Measurements from ENCODE around the gene SLC22A14. TPM values are rescaled to one million over a fixed set of nuclear protein-coding genes. Genes with fewer than 3 reads are reported as not detected.

SLC22A14 gene
- total and polyA plus RNA-seq, 2 donors (not counting 1 experiment from before 2014, with no cell fraction given): not detected

DNA sequence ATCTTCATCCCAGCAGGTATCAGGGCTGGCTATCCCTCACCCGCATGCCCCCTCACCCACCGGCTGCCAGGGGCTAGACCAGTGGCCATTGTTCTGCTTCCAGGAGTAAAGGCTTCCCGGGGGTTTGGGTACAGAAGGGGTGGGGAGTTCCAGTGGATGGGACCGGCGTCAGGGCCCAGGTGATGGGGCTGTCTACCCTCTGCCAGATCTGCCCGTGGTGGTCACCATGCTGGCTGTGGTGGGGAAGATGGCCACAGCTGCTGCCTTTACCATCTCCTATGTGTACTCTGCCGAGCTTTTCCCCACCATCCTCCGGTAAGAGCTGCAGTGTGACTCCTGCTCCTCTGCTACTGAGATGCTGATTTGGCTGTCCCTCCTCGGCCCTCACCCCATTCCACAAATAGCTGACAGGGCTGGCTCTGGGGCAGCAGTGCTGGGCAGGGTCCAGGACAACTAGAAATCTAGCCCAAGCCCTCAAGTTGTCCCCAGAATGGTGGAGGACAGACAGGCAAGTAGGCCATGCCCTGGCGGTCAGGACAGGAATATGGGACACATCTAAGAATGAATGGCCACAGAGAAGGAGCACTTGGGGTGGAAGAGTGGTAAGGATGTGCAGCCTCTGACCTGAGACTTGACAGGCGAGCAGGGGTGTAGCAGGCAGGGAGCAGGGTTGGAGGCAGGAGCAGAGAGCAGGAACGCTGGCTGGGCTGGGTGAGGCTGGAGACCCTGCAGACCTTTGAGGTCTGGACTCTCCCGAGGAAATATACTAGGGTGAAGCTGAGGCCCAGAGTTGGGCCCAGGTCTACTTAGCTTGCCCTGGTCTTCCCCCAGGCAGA lies 5.8 kb upstream of the SLC22A14 start:
- H3K9me3 Mint-ChIP-seq (ENCODE audit: insufficient read depth): no peaks in the 10 kb centered on the region
- no peak overlapping the region for H3K27ac ChIP-seq (ENCODE audit: low read length in 2 of 2)
- H3K27ac Mint-ChIP-seq: no peak overlapping the region
- no peak for TF ChIP-seq EZH2 (IDR thresholded peaks at IDR 0.05; ENCODE audit: borderline replicate concordance, insufficient read depth, low read depth, low read length, poor library complexity, severe bottlenecking)
- TF ChIP-seq, protein P1, sequence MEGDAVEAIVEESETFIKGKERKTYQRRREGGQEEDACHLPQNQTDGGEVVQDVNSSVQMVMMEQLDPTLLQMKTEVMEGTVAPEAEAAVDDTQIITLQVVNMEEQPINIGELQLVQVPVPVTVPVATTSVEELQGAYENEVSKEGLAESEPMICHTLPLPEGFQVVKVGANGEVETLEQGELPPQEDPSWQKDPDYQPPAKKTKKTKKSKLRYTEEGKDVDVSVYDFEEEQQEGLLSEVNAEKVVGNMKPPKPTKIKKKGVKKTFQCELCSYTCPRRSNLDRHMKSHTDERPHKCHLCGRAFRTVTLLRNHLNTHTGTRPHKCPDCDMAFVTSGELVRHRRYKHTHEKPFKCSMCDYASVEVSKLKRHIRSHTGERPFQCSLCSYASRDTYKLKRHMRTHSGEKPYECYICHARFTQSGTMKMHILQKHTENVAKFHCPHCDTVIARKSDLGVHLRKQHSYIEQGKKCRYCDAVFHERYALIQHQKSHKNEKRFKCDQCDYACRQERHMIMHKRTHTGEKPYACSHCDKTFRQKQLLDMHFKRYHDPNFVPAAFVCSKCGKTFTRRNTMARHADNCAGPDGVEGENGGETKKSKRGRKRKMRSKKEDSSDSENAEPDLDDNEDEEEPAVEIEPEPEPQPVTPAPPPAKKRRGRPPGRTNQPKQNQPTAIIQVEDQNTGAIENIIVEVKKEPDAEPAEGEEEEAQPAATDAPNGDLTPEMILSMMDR (IDR thresholded peaks at IDR 0.05): no peak
- ChIA-PET CTCF (no interaction called here), POLR2A (no interaction called here)
- no peak for DNase-seq
- no peaks in the 10 kb centered on the region for H4K20me1 ChIP-seq (ENCODE audit: control insufficient read depth, insufficient read depth, low read length, poor library complexity, severe bottlenecking)
- no peaks in the 10 kb centered on the region for H3K9me3 ChIP-seq (ENCODE audit: control extremely low read depth in 1 of 3, control insufficient read depth in 2 of 3, insufficient read depth in 1 of 3, low read length in 2 of 3)
- intact Hi-C loops (cut with micrococcal nuclease): no loop called here
- peaks cover 0 to 7% of the 10 kb centered on the region in 2 donors for H3K4me1 ChIP-seq (ENCODE audit: control insufficient read depth in 2 of 2, insufficient read depth in 2 of 2, low read length in 2 of 2)
- H2AFZ ChIP-seq (ENCODE audit: insufficient read depth, low read depth, low read length, poor library complexity, severe bottlenecking): no peak overlapping the region
- H3K36me3 ChIP-seq (replicated peaks in 1 of 2; ENCODE audit: control extremely low read depth in 1 of 2, control insufficient read depth in 1 of 2, extremely low read depth in 1 of 2, insufficient read depth in 2 of 2, low read length in 1 of 2): no peaks in the 10 kb centered on the region
- no peaks in the 10 kb centered on the region for H3K27me3 ChIP-seq (replicated peaks in 1 of 4; ENCODE audit: control extremely low read depth in 1 of 4, control insufficient read depth in 3 of 4, insufficient read depth in 4 of 4, low read length in 3 of 4)
- H3K4me1 Mint-ChIP-seq: peaks cover 9% of the 10 kb centered on the region
- no peaks in the 10 kb centered on the region for H3K27me3 Mint-ChIP-seq
- no peak overlapping the region for H3K4me2 ChIP-seq (replicated peaks; ENCODE audit: low read depth, low read length, poor library complexity, severe bottlenecking)
- H3K4me3 ChIP-seq (ENCODE audit: control extremely low read depth in 1 of 5, extremely low read depth in 1 of 5, insufficient read depth in 1 of 5, low read depth in 2 of 5, low read length in 4 of 5): no peak overlapping the region
- ATAC-seq (ENCODE audit: low read depth): no peak
- no peak overlapping the region for H3K4me3 Mint-ChIP-seq
- no peak overlapping the region for H3K9ac ChIP-seq (ENCODE audit: low read length)
- 97% methylated on average over 13 of the region's 13 CpGs for WGBS (ENCODE audit: insufficient coverage)
- no peaks in the 10 kb centered on the region for H3K79me2 ChIP-seq (ENCODE audit: control insufficient read depth, insufficient read depth, low read length)

GRCh38 chr3:38276917-38277630 lies 5.0 kb upstream of the SLC22A14 start:
- Histone ChIP-seq H3K4me3 (ENCODE audit: control extremely low read depth in 1 of 5, extremely low read depth in 1 of 5, insufficient read depth in 1 of 5, low read depth in 2 of 5, low read length in 4 of 5) (no peak overlapping the region), H3K4me2 (replicated peaks; ENCODE audit: low read depth, low read length, poor library complexity, severe bottlenecking) (no peak overlapping the region), H3K9me3 (ENCODE audit: control extremely low read depth in 1 of 3, control insufficient read depth in 2 of 3, insufficient read depth in 1 of 3, low read length in 2 of 3) (no peaks in the 10 kb centered on the region), H4K20me1 (ENCODE audit: control insufficient read depth, insufficient read depth, low read length, poor library complexity, severe bottlenecking) (no peaks in the 10 kb centered on the region), H3K4me1 (ENCODE audit: control insufficient read depth in 2 of 2, insufficient read depth in 2 of 2, low read length in 2 of 2) (peaks cover 0 to 7% of the 10 kb centered on the region in 2 donors), H3K36me3 (replicated peaks in 1 of 2; ENCODE audit: control extremely low read depth in 1 of 2, control insufficient read depth in 1 of 2, extremely low read depth in 1 of 2, insufficient read depth in 2 of 2, low read length in 1 of 2) (no peaks in the 10 kb centered on the region), H3K9ac (ENCODE audit: low read length) (no peak overlapping the region), H3K27me3 (replicated peaks in 1 of 4; ENCODE audit: control extremely low read depth in 1 of 4, control insufficient read depth in 3 of 4, insufficient read depth in 4 of 4, low read length in 3 of 4) (no peaks in the 10 kb centered on the region), H3K27ac (ENCODE audit: low read length in 2 of 2) (no peak overlapping the region), H3K79me2 (ENCODE audit: control insufficient read depth, insufficient read depth, low read length) (no peaks in the 10 kb centered on the region), H2AFZ (ENCODE audit: insufficient read depth, low read depth, low read length, poor library complexity, severe bottlenecking) (no peak overlapping the region)
- Mint-ChIP-seq H3K27me3 (no peaks in the 10 kb centered on the region), H3K4me3 (no peak overlapping the region), H3K4me1 (peaks cover 9% of the 10 kb centered on the region), H3K9me3 (ENCODE audit: insufficient read depth) (no peaks in the 10 kb centered on the region), H3K27ac (no peak overlapping the region)
- TF ChIP-seq EZH2 (IDR thresholded peaks at IDR 0.05; ENCODE audit: borderline replicate concordance, insufficient read depth, low read depth, low read length, poor library complexity, severe bottlenecking): no peak
- TF ChIP-seq, protein P1 (IDR thresholded peaks at IDR 0.05): no peak
- POLR2A ChIA-PET: no interaction called here
- intact Hi-C loops (cut with micrococcal nuclease): no loop called here
- ATAC-seq (ENCODE audit: low read depth): no peak
- no peak for DNase-seq
- CTCF ChIA-PET: no interaction called here
- 96% methylated on average over 12 of the region's 13 CpGs for WGBS (ENCODE audit: insufficient coverage)
